OCI-LY1 (cell line): Measurements from ENCODE around the gene MANSC1.

Experiments used
- H2AFZ ChIP-seq: fragments of 200-600 bp; sonication (generic), shearing (Covaris generic); 2 replicates; pipeline ENCODE4 v1.6.0; 2014; ENCODE audit warnings: antibody characterized with exemption, mild to moderate bottlenecking, low read length
- H3F3A ChIP-seq: fragments of 200-600 bp; sonication (generic), shearing (Covaris generic); 2 replicates; pipeline ENCODE4 v1.6.0; 2014; ENCODE audit warnings: mild to moderate bottlenecking, antibody characterized with exemption, low read length, moderate library complexity; ENCODE audit not compliant: insufficient read depth
- H3K27ac ChIP-seq: fragments of 200-600 bp; sonication (generic); 2 replicates; pipeline ENCODE4 v1.5.1; 2014; ENCODE audit warnings: low read length, mixed run types, mild to moderate bottlenecking, low read depth; ENCODE audit not compliant: poor library complexity, severe bottlenecking
- H3K27me3 ChIP-seq: fragments of 200-600 bp; sonication (generic); 2 replicates; pipeline ENCODE4 v1.6.0; 2014; ENCODE audit warnings: antibody characterized with exemption, mild to moderate bottlenecking, low read length, moderate library complexity; ENCODE audit not compliant: insufficient read depth
- H3K36me3 ChIP-seq: fragments of 200-600 bp; sonication (generic); 2 replicates; pipeline ENCODE4 v1.6.1; 2014; ENCODE audit warnings: mild to moderate bottlenecking, antibody characterized with exemption, low read length, moderate library complexity, mixed read lengths; ENCODE audit not compliant: insufficient read depth
- H3K4me1 ChIP-seq: fragments of 200-600 bp; sonication (generic); 2 replicates; pipeline ENCODE4 v1.5.1; 2014; ENCODE audit warnings: mild to moderate bottlenecking, low read length, moderate library complexity; ENCODE audit not compliant: insufficient read depth, severe bottlenecking
- H3K4me2 ChIP-seq: fragments of 200-600 bp; sonication (generic), shearing (Covaris generic); 2 replicates; pipeline ENCODE4 v1.6.1; 2014; ENCODE audit warnings: low read length
- H3K4me3 ChIP-seq: fragments of 200-600 bp; sonication (generic); 2 replicates; pipeline ENCODE4 v1.5.1; 2014; ENCODE audit warnings: low read length, low read depth, mild to moderate bottlenecking, mixed read lengths; ENCODE audit not compliant: poor library complexity, severe bottlenecking
- H3K79me2 ChIP-seq: fragments of 200-600 bp; shearing (Covaris generic); 2 replicates; pipeline ENCODE4 v1.6.1; 2016; ENCODE audit warnings: mixed run types, low read length, mixed read lengths; ENCODE audit not compliant: insufficient read depth
- H3K9ac ChIP-seq: fragments of 200-600 bp; sonication (generic), shearing (Covaris generic); 2 replicates; pipeline ENCODE4 v1.6.1; 2014; ENCODE audit warnings: mild to moderate bottlenecking, low read length, mixed read lengths
- H3K9me2 ChIP-seq: fragments of 200-600 bp; sonication (generic), shearing (Covaris generic); 2 replicates; pipeline ENCODE4 v1.6.1; 2014; ENCODE audit warnings: low read depth, mild to moderate bottlenecking, low read length, mixed read lengths
- H3K9me3 ChIP-seq: fragments of 200-600 bp; shearing (Covaris generic); 2 replicates; pipeline ENCODE4 v1.6.1; 2014; ENCODE audit warnings: low read length, mixed read lengths
- H4K20me1 ChIP-seq: fragments of 200-600 bp; sonication (generic), shearing (Covaris generic); 2 replicates; pipeline ENCODE4 v1.6.0; 2016; ENCODE audit warnings: mild to moderate bottlenecking, low read length; ENCODE audit not compliant: insufficient read depth
- CTCF ChIP-seq: fragments of 200-600 bp; sonication (generic), shearing (Covaris generic); IDR thresholded peaks from 2 replicates; pipeline ENCODE4 v1.5.1; 2017; ENCODE audit warnings: mild to moderate bottlenecking, antibody characterized with exemption, low read length, moderate library complexity, mixed read lengths
- EZH2 ChIP-seq: fragments of 200-600 bp; sonication (generic), shearing (Covaris generic); IDR thresholded peaks from 2 replicates; pipeline ENCODE4 v1.8.0; 2017; ENCODE audit warnings: borderline replicate concordance, mixed run types, mild to moderate bottlenecking, antibody characterized with exemption, low read length, moderate library complexity, mixed read lengths

The MANSC1 gene

GRCh38 chr12:12290206-12290605, 59.8 kb downstream of the MANSC1 start:
- no peaks in the 10 kb centered on the region for H3K79me2 ChIP-seq
- no peak overlapping the region for H3K9ac ChIP-seq
- no peak for TF ChIP-seq EZH2
- no peak for TF ChIP-seq CTCF
- H4K20me1 ChIP-seq = no peaks in the 10 kb centered on the region
- no peak overlapping the region for H3K4me3 ChIP-seq
- no peaks in the 10 kb centered on the region for H3K9me2 ChIP-seq
- no peaks in the 10 kb centered on the region for H3F3A ChIP-seq
- H3K4me1 ChIP-seq = no peaks in the 10 kb centered on the region
- no peak overlapping the region for H3K27ac ChIP-seq
- H2AFZ ChIP-seq = no peak overlapping the region
- no peaks in the 10 kb centered on the region for H3K9me3 ChIP-seq
- H3K36me3 ChIP-seq = no peaks in the 10 kb centered on the region
- H3K27me3 ChIP-seq = no peaks in the 10 kb centered on the region
- no peak overlapping the region for H3K4me2 ChIP-seq

- H3K27me3 ChIP-seq = no peaks in the 10 kb centered on the region; the same call in 1 of the 2 replicates
- H3K27ac ChIP-seq = no peak overlapping the region
- H3K9ac ChIP-seq = no peak overlapping the region
- no peak for TF ChIP-seq CTCF
- TF ChIP-seq EZH2 = no peak
- no peaks in the 10 kb centered on the region for H3K9me2 ChIP-seq
- H4K20me1 ChIP-seq = no peaks in the 10 kb centered on the region
- no peaks in the 10 kb centered on the region for H3K36me3 ChIP-seq
- H2AFZ ChIP-seq = no peak overlapping the region
- no peaks in the 10 kb centered on the region for H3K79me2 ChIP-seq
- H3F3A ChIP-seq = no peaks in the 10 kb centered on the region
- H3K9me3 ChIP-seq = no peaks in the 10 kb centered on the region
- H3K4me3 ChIP-seq = no peak overlapping the region
- H3K4me1 ChIP-seq = no peaks in the 10 kb centered on the region
- no peak overlapping the region for H3K4me2 ChIP-seq
Observed at GRCh38 chr12:12286441-12286840, 63.6 kb downstream of the MANSC1 start.

- TF ChIP-seq CTCF (no peak), EZH2 (no peak)
- H3K36me3 ChIP-seq = no peaks in the 10 kb centered on the region
- no peaks in the 10 kb centered on the region; the same call in 1 of the 2 replicates for H3K27me3 ChIP-seq
- H3K4me1 ChIP-seq = no peaks in the 10 kb centered on the region
- H3K4me3 ChIP-seq = no peak overlapping the region
- H3K79me2 ChIP-seq = no peaks in the 10 kb centered on the region
- no peaks in the 10 kb centered on the region for H3K9me2 ChIP-seq
- H3K4me2 ChIP-seq = no peak overlapping the region
- H3K9me3 ChIP-seq = no peaks in the 10 kb centered on the region
- no peak overlapping the region for H2AFZ ChIP-seq
- H3F3A ChIP-seq = no peaks in the 10 kb centered on the region
- H4K20me1 ChIP-seq = no peaks in the 10 kb centered on the region
- no peak overlapping the region for H3K27ac ChIP-seq
- H3K9ac ChIP-seq = no peak overlapping the region
Observed at GRCh38 chr12:12282761-12283425, 67.1 kb downstream of the MANSC1 start.
